Esophagus muscularis mucosa (tissue), 4 donors: Measurements from ENCODE around the gene JADE2.

ENCODE experiments used
- CTCF ChIP-seq, 3 experiments: fragments of 200-600 bp in 2 of 3; fragments of 450-650 bp in 1 of 3; sonication (generic) in 2 of 3; IDR thresholded peaks; one replicate each; pipeline ENCODE4 v1.5.1; 2017 to 2019; ENCODE audit warnings: antibody characterized with exemption in 3 of 3, mild to moderate bottlenecking in 2 of 3, moderate library complexity in 1 of 3
- EP300 ChIP-seq: sonication (generic); formaldehyde crosslinking; IDR thresholded peaks from one replicate; pipeline ENCODE4 v1.6.1; 2017; ENCODE audit warnings: antibody characterized with exemption
- POLR2A ChIP-seq: fragments of 450-650 bp; IDR thresholded peaks from one replicate; pipeline ENCODE4 v1.6.1; 2017; ENCODE audit warnings: antibody characterized with exemption, moderate library complexity, mild to moderate bottlenecking, low read depth
- POLR2AphosphoS5 ChIP-seq, 2 donors: sonication (generic); formaldehyde crosslinking; IDR thresholded peaks; one replicate each; pipeline ENCODE4 v1.6.1; 2017; ENCODE audit warnings: antibody characterized with exemption in 2 of 2

GRCh38 chr5:134538296-134538695 is 12.8 kb downstream of the JADE2 start:
- TF ChIP-seq CTCF (IDR thresholded peaks at IDR 0.05), result no peak
- TF ChIP-seq POLR2A, result no peak
- TF ChIP-seq POLR2AphosphoS5 (IDR thresholded peaks at IDR 0.05), result no peak
- no peak for TF ChIP-seq EP300
